ENCODE measurements around the gene APOBEC3H.

APOBEC3H gene

DNA sequence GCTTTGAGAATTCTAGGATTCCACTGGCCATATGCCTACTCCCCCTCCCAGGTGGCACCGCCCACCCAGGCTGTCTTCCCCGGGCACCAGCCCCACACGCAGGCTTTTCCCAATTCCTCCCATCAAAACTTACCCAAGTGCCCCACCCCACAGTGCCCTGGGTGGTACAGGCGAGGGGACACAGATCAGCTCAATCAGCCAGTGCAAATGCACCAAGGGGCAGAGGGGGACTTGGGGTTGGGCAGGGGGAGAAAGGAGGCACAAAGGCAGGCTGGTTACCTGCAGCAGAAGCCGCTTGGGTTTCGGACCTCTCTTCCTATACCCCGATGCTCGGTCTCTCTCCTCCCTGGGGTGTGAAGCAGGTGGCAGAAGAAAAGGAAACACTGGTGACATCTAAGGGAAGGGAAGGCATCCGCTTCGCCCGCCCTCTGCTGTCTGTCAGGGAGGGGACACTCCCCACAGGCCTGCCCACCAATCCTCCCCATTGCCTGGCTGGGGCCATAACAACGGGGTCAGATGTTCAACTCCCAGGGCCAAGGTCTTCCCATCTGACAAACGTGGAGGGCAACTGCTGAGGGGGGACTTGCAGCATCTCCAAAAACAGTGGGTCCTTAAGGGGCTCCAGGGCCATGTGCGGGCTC is 41.4 kb downstream of the APOBEC3H start:
- no peak for DNase-seq

GRCh38 chr22:39139933-39140332 is 42.9 kb downstream of the APOBEC3H start:
- no peak for DNase-seq

DNA sequence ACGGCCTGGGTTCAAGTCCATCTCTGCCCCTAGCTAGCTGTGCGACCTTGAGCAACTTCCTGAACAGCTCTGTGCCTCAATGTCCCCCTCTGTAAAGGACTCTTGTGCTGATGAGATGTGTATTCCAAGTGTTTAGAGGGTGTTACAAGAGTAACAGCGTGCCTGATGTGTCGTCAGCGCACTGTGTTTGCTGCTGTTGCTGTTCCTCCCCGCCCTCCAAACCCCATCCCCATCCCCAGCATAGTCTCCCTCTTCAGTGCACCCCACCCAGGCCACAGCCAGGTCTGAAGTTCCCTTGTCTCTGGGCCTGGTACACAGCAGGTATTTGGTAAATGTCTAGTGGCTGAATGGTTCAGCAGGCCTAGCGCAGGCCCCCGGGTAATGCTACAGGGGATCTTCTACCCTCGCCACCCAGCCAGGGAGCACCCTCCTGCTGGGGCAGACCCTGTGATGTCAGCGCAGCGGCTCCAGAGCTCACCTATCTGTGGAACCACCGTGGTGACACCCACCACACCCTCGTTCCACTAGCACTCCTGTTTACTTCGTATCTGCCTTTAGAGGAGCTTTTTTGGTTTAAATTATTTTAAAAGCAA is 45.1 kb downstream of the APOBEC3H start:
- DNase-seq, result no peak

DNA sequence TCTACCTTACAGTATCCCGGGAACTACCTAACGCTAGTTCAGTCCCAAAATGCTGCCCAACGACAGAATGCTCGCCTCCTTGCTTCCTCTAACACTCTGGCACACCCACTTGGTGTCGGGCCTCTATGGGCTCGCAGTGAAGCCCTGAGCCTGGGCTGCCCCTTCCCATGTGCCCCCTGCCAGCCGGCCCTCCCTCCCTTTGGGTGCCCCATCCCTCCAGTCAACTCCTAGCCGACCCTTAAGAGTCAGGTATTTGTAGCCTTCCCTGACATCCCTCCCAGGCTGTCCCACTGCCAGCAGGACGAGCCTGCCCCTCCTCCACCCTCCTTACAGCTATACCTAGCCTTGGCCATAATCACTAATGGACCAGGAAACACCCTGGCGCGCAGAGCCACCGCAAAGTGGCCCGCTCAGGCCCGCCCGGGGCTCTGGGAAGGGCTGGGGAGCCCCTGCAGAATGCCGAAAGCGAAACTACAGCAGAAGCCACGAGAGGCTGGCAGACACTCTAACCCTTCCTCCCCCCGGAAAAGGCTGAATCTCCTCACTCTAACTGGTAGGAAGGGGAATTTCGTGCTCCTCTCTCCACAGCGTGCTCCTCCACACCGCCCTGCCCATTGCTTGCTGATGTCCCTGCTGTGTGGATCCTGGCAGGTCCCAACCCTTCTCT is 47.2 kb downstream of the APOBEC3H start:
- no peak for DNase-seq

GRCh38 chr22:39146256-39147101 is 49.4 kb downstream of the APOBEC3H start:
- DNase-seq, result no peak

GRCh38 chr22:39147335-39148025 is 50.4 kb downstream of the APOBEC3H start:
- no peak for DNase-seq

- no peak for DNase-seq
These were observed 51.1 kb downstream of the APOBEC3H start for GRCh38 chr22:39148026-39148726.

DNA sequence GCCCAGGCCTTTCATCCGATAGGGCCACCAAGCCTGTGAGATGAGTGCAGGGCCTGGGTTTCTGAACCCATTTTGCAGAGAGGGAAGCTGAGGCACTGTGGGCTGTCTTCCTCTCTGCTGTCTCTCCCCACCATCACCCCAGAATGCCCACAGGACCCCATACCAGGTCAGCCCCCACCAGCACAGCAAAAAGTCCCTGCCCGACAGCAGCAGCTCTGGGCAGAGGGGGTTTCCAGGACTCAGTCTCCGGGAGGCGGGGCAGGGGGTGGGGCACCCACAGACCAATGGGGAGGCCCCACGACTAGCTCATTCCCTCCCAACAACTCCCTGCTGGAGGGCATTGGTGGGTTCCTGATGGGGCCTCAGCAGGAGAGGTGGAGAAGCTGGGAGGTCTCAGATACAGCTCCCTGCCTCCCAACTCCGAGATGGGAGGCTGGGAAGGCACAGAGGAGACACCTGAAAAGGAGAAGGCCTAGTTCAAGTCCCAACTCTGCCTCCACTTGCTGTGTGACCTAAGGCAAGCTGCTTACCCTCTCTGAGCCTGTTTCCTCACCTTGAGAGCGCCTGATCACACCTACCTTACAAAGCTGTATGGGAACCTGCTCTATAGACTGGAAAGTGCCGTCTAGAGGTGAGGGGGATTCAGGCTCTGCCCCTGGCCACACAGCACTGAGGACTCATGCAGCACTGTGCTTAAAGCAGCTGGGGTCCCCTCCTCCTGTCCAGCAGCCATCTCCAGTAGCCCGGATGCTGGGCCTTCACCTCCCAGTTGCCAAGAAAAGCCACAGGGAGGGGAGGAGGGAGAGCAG is 51.9 kb downstream of the APOBEC3H start:
- DNase-seq, result no peak

DNA sequence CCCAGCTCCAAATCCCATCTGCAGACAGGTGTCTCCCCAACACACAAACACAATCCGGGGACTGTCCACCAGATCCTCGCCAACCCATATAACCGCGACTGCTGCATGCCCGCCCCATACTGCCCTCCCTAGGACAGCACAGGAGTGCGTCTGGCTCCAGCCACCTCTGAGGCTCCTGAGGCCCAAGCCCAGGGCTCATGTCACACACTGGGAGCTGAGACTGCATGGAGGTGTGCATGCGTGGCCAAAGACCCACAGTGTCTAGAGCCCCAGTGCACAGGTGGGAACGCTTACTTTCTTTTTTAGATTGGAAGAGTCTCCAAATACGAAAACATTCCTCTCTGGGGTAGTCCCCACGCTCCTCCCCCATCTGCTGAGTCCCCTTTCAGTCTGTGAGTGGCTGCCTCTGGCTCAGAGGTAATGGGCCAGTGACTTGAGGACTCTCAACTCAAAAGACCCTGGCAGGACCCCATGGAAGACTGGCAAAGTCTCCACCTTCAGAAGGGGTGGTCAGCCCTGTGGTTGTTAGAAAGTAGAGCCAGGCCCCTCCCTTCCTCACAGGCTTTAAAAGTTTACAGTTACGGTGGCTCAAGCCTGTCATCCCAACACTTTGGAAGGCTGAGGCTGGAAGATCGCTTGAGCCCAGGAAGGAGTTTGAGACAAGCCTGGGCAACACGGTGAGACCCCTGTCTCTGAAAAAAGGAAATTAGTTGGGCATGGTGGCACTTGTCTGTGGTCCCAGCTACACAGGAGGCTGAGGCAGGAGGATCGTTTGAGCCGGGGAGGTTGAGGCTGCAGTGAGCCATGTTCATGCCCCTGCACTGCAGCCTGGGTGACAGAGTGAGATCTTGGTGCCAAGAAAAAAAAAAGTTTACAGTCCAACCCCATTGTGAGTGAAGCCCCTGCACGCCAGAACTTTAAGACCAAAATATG is 53.1 kb downstream of the APOBEC3H start:
- DNase-seq, result no peak

DNA sequence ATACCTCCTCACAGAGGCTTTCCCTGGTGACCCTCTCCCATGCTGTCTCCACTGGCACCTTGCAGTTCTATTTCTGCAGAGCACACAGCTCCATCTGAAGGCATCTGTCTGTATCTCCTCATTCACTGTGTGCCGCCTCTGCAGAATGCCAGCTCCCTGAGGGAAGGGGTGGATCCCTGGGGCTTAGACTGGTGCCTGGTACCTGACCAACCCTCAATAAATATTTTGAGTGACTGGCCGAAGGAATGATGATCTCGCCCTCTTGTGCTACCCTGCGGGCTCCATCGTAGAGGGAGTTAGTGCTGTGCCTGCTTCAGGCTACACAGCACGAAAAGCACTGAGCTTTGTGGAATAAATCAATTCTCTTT is 53.8 kb downstream of the APOBEC3H start:
- DNase-seq, result no peak

DNA sequence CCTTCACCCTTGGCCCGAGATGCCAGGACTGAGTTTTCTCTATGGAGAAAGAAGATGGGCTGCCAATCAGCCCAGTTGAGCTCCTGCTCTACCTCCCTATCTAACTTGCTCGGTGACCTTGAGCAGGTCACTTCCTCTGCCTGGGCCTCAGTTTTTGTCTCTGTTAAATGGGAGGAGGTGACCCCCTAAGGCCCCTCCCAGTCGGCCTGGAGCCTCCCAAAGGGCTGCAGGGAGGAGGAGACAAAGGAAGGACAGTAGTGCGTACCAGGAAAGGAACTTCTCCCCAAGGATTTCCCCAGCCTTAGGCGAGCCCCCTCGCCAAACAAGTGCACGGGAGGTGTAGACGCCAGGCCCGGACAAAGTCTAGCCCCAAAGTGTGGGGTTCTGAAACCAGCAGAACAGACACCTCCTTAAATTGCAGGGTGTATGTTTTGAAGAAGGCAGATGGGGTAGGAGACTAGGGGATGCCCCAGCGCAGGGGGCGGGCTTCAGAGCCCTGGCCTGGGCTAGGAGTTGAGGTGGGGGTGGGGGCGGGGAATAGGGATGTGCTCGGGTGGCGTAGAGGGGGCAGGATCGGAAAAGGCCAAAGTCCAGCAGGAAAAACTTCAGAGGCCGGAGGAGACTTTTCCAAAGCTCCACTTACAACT is 54.4 kb downstream of the APOBEC3H start:
- DNase-seq, result no peak

- DNase-seq, result no peak
These were observed 55.0 kb downstream of the APOBEC3H start for GRCh38 chr22:39152024-39152510.

GRCh38 chr22:39152511-39153219 is 55.6 kb downstream of the APOBEC3H start, which contains the start of gene CBX7:
Gene CBX7 (minus strand): TSS chr22:39152680. CDS start chr22:39152444, 236 bp downstream.
- peak; percentile 88 for DNase-seq

DNA sequence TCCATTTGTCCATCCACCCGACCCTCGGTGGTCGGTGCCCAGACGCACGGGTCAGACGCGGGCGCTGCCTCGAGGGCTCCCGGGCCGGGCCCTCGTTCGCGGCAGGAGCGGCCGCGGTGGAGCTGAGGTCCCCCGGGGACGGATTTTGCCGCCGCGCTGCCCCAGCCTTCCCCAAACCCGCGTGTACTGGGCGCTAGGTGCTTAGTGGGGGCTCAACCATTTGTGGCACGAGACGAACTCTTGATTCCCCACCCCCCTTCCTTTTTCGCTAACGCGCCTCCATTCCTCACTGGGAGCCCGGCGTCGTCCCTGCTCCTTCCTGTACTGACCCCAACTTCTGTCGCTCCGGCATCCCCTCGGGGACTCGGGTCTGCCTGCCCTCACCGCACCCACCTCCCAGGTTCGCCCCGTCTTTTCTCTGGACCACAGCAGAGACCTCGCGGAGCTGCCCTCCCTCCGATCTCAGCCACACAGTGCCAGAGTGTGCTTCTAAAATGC is 56.2 kb downstream of the APOBEC3H start:
- DNase-seq, result no peak
